NCI-H226 (cell line): ENCODE results near the gene PIK3C2B.

Source experiments
- DNase-seq: peaks from one replicate; pipeline ENCODE4 v3.0.0-alpha.2; 2015

PIK3C2B gene

DNA sequence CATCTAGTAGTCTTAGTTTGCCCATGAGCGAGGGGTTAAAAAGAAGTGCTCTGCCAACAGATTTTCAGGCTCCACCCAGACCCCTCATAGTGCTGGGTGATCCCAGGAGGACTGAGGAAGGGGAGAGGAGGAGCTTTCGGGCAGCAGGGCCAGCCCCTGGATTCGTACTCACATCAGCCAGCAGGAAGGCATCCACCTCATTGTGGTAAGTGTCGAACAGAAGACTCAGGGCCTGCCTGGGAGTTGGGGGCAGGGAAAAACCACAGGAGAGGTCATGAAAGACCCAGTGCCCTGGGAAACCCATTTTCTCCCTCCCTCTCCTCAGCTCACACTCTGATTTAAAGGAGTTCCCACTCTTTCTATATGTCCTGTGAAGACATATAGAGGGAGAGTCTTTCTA is 34.9 kb downstream of the PIK3C2B start:
- DNase-seq, result no peak

- DNase-seq, result no peak
Observed at GRCh38 chr1:204457666-204458065, 36.9 kb downstream of the PIK3C2B start.

GRCh38 chr1:204456826-204457442 is 37.7 kb downstream of the PIK3C2B start:
- DNase-seq, result no peak

DNA sequence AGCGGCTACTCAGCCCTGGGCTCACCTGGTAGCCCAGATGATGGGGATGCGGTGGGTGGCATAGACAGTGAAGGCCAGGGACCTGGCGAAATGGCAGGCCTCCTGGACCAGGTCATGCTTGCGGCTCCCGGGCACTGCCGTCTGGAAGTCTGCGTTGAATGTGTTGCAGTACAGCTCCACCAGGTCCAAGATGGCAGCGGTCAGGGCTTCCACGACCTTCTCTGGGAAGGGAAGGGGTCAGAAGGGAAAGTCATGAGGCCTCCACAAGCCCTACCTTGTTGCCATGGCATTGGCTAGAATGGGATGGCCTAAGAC is 38.8 kb downstream of the PIK3C2B start:
- no peak for DNase-seq

DNA sequence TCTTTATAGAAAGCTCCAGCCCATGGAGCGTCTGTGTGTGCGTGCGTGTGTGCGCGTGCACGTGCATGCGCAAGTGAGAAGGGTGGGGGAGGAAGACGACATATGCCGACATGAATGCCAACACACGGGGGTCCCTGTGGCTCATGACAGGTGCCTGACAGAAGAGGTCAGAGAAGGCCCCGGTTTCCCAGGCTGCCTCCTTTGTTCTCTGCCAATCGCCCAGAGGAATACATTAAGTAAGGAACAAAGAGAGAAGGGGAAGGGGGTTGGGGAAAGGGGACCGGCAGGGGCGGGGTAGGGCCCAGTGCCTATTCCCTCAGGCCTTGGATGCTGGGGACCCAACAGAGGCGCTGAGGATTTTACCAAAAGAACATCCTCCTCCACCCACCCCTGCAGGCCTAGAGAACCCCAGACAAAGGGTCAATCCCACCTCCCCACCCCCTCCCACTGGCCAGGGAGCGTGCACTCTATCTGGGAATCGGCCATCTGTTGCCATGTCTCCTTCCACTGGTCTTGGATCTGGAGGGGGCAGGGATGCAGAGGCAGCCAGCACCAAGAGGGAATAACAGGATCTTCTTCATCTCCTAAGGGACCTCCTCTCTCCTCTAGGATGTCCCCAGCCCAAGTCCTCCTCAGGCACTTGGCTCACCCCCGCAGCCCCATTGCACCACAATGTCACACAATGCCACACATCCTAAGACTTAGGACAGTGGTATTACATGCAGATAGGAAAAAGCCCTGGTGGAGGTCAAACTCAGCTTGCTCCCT is 39.4 kb downstream of the PIK3C2B start:
- DNase-seq, result no peak

DNA sequence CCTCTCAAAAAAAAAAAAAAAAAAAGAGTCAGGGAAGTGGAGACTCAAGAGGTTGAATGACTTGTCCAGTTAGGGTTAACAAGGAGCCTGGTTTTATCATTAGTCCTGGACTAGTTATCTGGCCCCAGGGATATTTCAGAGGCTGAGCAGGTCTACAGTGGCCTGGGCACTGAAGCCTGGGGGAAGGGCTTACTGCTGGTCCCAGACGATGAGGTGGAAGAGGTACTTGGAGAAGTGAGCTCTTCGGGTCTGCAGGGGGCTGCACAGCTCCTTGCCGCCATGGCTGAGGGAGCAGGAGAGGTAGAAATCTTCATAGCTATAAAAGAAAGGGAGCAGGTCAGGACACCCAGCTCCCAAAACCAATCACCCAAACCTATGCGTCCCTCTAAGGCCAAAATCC is 40.1 kb downstream of the PIK3C2B start:
- no peak for DNase-seq

DNA sequence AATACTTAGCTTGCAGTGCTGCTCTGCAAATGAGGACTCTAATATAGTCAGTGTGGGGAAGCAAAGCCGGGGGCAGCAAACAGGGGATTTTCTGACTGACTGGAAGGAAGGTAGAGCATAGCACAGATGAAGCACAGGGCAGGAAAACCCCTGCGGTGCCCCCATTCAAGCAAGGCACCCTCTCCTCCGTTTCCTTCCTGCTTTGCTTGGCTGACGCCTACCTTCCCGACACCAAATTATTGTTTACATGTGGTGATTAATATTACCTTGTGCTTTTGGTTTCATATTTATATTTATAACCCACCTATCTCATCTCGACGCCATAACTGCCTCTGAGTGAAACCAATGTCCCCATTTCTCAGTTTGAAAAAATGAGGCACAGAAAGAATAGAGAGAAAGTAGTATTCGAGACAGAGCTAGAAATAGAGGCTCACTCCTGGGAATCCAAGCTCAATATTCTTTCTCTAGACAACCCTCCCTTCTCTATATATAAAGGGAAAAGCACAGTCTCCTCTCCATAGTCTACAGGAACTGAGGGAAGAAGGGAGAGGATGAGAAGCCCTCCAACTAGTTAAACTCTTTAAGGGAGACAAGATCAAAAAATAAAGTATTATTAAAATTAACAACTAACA is 41.3 kb downstream of the PIK3C2B start:
- DNase-seq, result no peak

DNA sequence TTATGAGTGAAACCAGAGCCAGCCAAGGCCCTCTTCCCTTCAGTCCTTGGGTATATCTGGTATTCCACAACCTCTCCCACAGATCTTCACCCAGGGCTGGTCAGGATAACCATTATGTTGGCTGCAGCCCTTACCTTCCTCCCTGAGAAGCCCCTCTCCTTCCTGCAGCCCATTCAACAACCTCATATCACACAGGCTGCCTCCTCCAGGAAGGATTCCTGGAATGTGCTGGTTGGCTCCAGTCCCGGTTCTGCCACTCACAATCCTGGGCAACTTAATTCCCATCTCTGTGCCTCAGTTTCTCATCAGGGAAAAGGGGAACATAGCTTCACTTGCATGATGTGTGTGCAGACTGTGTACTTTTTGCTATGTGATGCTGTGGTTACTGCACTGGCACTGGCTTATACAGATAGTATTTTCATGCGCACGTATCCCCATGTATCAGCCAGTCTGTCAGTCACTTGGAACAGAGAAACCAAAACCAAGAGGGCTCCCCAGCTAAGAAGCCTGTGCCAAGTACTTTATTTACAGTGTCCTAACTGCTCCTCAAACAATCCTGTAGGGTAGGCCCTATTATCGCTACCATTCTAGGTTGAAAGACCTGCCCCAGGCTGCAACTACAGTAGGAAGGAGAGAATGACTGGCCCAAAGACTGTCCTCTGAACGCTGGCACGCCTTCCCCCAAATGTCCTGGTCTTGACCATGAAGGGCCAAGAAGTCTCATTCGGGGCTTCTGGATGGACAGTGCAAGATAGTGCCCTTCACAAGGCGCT is 43.1 kb downstream of the PIK3C2B start:
- DNase-seq, result no peak

DNA sequence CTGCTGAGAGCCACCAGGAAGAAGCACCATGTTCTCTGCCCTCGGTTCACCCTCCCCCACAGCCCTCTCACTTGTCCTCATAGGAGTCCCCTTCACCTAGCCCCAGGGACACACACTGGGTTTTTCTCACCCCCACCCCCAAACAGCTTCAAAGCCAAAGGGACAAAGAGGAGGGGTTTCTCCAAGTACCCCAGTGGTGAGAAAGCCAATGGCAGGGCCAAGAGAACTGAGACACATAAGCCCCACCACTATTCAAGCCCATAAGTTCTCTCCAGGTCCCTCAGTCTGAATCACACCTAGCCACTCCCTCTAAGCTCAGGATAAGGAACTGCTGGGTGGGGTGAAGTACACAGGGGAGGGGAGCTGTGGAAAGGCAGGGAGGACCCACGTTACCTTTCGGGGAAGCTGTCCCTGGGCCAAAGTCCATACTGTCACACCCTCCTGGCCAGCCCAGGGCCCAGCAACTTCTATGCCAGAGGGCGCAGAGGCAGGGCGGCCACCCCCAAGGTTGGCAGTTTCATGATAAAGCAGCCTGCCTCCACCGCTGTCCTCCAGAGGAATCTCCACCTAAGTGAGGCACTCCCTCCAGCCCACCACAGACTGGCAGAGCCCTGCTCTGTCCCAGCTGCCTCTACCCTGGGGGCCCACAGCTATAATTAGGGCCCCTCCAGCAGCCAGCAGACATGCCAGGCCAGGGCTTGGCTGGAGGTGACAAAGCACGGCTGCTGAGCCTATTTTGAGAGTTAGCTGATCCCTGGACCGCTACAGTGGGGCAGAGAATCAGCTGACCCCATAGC is 43.9 kb downstream of the PIK3C2B start:
- peak; percentile 18 for DNase-seq

DNA sequence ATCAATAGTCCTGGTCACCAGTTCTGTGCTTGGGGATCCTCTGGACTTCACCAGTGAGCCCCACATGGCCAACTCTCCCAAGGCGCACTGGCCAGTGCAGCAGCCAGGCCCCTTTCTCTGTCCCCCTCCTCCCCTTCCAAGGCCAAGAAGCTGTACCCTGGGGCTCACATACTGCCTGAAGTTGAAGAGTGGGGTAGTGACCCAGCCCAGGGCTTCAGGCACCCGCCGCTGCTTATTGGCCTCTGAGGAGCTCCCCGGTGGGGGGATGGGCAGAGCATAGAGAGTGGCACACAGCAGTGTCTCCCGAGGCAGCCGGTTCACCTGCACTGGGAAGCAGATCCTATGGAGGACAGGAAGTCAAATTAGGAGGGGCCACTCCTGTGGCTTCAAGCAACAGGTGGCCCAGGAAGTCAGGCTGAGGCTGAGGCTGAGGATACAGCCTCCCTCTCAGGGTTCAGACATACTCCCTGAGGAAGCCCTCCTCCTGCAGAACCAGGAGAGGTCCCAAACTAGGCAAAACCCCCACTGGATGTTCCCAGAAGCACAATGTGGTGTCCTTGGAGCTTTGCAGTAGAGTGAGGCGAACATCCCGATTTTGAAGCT is 44.8 kb downstream of the PIK3C2B start:
- no peak for DNase-seq

DNA sequence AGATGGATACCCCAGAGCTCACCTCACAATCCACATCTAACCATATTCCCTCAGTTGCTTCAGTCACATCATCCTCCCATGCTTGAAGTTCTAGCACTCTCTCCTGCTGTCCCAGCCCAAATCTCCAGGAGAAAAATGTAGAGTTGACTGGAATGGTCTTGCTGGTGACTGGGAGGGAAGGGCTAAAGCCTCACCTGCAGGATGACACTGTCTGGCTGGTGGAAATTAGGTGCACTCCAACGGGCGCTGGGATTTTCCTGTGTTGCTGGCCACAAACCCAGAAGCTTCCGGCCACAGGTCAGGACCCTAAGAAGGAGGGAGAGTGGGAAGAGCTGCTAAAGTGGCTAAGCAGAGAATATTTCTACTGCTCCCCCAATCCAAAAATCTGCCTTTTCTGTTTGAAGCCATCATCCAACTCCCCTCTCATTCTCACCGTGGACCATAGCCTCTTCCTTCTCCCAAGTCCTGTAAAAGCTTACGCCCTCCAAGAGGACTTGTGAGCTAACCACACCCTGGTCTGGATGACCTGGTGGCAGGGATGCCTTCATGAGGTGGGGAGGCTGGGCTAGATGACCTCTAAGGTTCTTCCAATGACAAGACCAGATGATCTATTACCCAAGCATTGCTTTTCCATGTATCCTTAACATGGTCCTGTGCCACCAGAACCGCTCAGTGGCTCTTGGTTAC is 45.5 kb downstream of the PIK3C2B start:
- no peak for DNase-seq

DNA sequence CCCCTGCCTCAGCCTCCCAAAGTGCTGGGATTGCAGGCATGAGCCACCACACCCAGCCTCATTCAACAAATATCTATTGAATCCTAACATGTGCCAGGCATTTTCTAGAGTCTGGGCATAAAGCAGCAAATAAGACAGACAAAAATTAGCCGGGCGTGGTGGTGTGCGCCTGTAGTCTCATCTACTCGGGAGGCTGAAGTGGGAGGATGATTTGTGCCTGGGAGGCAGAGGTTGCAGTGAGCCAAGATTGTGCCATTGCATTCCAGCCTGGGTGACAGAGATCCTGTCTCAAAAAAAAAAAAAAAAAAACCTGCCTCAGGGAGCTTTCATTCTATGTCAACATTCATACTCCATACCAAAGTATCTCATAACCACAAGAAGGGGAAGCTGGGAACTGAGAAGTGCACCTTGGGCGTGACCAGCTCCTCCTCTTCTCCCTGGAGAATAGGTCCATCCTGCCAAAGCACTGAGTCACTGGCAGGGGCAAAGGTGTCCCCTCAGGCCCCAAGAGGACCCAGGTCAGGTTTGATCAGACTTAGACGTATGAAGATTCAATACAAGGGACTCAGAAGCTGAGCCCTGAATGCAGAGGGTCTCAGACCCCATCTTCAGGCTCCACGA is 46.2 kb downstream of the PIK3C2B start:
- DNase-seq, result peak; percentile 46

- no peak for DNase-seq
Observed at GRCh38 chr1:204447736-204448135, 46.9 kb downstream of the PIK3C2B start.

DNA sequence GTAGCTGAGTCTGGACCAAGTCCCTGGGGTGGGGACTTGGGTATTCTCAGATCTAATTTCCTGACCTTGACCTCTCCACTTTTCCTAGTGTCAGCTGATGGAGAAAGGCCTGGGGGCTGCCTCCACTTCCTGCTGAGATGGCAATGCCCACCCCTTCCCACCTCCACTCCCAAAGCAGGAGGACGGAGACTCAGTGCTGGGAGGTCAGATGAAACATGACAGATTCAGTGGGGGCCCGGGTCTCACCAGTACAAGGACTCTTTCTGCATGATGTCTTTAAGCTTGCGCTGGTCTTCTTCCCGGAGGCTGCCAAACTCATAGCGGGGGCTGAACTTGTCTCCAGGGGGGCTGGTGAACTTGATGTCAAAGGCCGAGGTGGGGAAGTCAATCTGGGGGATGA is 47.4 kb downstream of the PIK3C2B start:
- no peak for DNase-seq

DNA sequence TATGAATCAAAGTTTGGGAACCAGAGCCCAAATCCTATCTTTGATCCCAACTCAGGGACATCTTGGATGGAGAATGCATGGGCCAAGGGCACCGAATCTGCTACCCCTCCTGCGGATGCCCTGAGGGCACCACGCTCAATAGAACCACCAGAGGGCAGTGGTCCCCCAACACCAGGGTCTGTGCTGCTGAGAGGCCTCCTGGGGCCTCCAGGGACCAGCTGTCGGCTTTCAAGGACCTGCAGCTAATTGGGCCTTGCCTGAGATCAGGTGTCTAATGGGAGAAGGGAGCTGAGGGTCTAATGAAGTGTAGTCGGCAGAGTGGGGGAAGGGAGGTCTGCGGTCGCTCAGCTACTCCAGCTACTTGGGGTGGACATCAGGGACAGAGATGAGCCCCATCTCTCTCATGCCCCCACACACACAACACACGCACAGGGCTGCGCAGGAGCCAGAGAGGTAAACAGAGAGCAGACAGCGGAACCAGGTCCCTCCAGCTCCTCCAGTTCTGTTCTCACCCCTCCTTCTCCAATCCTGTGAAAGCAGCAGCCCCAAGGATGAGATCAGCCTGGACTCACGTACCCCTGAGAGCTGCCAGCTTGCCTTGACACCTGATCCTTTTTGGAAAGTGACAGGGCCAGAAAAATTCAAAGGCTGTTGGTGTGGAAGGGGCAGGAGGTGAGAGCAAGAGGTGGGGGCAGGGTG is 48.0 kb downstream of the PIK3C2B start:
- peak; percentile 23 for DNase-seq

GRCh38 chr1:204445860-204446412 is 48.7 kb downstream of the PIK3C2B start:
- peak; percentile 25 for DNase-seq
